Adrenal gland (tissue), 5 donors: ENCODE results near the gene PSMA7.

Source experiments
- POLR2A ChIP-seq, 2 donors: fragments of 450-650 bp; IDR thresholded peaks; one replicate each; pipeline ENCODE4 v1.6.1; 2017; ENCODE audit warnings: antibody characterized with exemption in 2 of 2, mild to moderate bottlenecking in 2 of 2, moderate library complexity in 1 of 2
- TF ChIP-seq, protein P1 (sequence below), 6 experiments: fragments of 450-650 bp in 4 of 6; fragments of 200-600 bp in 2 of 6; sonication (generic) in 1 of 6; IDR thresholded peaks; 1 replicate in 5 of 6; 2 replicates in 1 of 6; pipeline versions ENCODE4 v1.5.1 to v1.8.0; 2016 to 2021; ENCODE audit warnings: antibody characterized with exemption in 6 of 6, mild to moderate bottlenecking in 2 of 6, moderate library complexity in 1 of 6
- donor health status: DM: no; HTN: no; CAD: no.

DNA sequence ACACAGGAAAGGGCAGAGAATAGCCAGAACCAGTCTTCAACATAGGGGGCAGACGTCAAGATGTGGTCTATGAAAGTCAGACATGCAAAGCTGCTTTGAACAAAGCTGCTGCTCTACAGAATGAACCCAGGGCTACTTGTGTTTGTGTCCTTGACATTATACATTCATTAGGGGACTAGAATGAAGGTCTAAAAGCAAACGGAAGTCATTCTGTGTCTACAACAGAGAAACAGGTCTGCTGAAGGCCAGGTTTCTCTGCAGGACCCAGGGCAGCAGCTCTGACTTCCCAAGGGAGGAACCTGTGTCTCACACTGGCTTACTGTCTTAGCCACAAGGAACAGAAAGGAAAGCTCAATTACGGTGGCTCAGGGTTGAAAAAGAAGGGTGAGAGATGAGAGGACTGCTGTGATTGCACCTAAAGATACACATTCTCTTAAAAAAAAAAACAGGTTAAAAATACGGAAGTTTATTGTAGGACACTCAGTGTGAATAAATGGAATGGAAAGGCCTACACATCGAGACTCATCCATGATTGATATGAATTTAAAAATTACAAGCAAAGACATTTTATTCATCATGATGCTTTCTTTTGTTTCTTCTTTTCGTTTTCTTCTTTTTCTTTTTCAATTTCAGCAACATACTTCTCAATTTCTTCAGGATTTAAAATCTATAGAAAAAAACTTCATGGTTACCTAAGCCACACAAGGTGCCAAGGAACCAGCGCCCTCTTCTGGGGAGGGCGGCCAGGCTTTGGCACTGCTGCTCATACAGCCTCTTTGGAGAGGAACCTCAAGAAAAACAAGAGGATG, 6.7 kb downstream of the PSMA7 start:
- TF ChIP-seq, protein P1, sequence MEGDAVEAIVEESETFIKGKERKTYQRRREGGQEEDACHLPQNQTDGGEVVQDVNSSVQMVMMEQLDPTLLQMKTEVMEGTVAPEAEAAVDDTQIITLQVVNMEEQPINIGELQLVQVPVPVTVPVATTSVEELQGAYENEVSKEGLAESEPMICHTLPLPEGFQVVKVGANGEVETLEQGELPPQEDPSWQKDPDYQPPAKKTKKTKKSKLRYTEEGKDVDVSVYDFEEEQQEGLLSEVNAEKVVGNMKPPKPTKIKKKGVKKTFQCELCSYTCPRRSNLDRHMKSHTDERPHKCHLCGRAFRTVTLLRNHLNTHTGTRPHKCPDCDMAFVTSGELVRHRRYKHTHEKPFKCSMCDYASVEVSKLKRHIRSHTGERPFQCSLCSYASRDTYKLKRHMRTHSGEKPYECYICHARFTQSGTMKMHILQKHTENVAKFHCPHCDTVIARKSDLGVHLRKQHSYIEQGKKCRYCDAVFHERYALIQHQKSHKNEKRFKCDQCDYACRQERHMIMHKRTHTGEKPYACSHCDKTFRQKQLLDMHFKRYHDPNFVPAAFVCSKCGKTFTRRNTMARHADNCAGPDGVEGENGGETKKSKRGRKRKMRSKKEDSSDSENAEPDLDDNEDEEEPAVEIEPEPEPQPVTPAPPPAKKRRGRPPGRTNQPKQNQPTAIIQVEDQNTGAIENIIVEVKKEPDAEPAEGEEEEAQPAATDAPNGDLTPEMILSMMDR (IDR thresholded peaks at IDR 0.05): peak; percentile 40 to 76 (median 70)
- TF ChIP-seq POLR2A (IDR thresholded peaks at IDR 0.05): no peak
